ENCODE measurements around the gene PCLO. TPM values are rescaled to one million over a fixed set of nuclear protein-coding genes. Genes with fewer than 3 reads are reported as not detected.
A peak's percentile ranks its signal among the peaks of the same experiment; 100 is the strongest.

Gene PCLO
- total RNA-seq, 1 experiment from 2014 or later = 3.1 TPM

GRCh38 chr7:83036130-83036529 lies 126.6 kb downstream of the PCLO start:
- H3K23me2 ChIP-seq (ENCODE audit: insufficient read length, low read depth, low read length, poor library complexity, severe bottlenecking) = no peaks in the 10 kb centered on the region

More at GRCh38 chr7:83036130-83036529, 126.6 kb downstream of the PCLO start:
- Histone ChIP-seq H3K9ac (ENCODE audit: extremely low read depth, insufficient read length, low read length) (peak overlapping the region; percentile 7), H3K23ac (ENCODE audit: insufficient read length, low read depth, low read length) (no peak overlapping the region), H3K27ac (ENCODE audit: insufficient read length, low read depth, low read length) (no peak overlapping the region), H2AFZ (ENCODE audit: low read length) (no peak overlapping the region), H3K4me2 (ENCODE audit: insufficient read depth, insufficient read length, low read length) (no peak overlapping the region), H4K20me1 (ENCODE audit: control insufficient read depth, insufficient read depth, insufficient read length) (no peaks in the 10 kb centered on the region), H3K9me3 (ENCODE audit: control insufficient read depth, low read depth, low read length) (no peaks in the 10 kb centered on the region), H4K5ac (ENCODE audit: insufficient read length, low read depth, low read length) (no peak overlapping the region), H2AK5ac (ENCODE audit: insufficient read length, low read length) (no peak overlapping the region), H2BK15ac (ENCODE audit: low read depth, low read length) (no peak overlapping the region), H4K8ac (replicated peaks; ENCODE audit: insufficient read length, low read depth, low read length) (no peak overlapping the region), H3K79me2 (ENCODE audit: insufficient read depth, low read length) (no peaks in the 10 kb centered on the region), H3K18ac (ENCODE audit: insufficient read length, low read depth, low read length) (no peak overlapping the region), H2BK120ac (ENCODE audit: low read depth, low read length, poor library complexity, severe bottlenecking) (no peak overlapping the region), H3T11ph (ENCODE audit: low read length) (no peak overlapping the region), H3K4me1 (ENCODE audit: insufficient read depth, low read length) (no peaks in the 10 kb centered on the region), H2BK20ac (ENCODE audit: low read depth, low read length, poor library complexity, severe bottlenecking) (no peak overlapping the region), H4K91ac (ENCODE audit: insufficient read length, low read depth, low read length) (no peak overlapping the region), H3K4ac (ENCODE audit: low read depth, low read length) (no peak overlapping the region), H3K27me3 (ENCODE audit: insufficient read depth, low read length) (no peaks in the 10 kb centered on the region), H3K14ac (ENCODE audit: insufficient read depth, low read length) (no peak overlapping the region), H2BK5ac (ENCODE audit: insufficient read length, low read length) (no peak overlapping the region), H2BK12ac (ENCODE audit: insufficient read length, low read depth, low read length) (no peak overlapping the region), H3K56ac (ENCODE audit: insufficient read length, low read depth, low read length) (no peak overlapping the region), H3K79me1 (ENCODE audit: insufficient read depth, low read depth, low read length, poor library complexity, severe bottlenecking) (no peaks in the 10 kb centered on the region)
- Mint-ChIP-seq H3K9me3 (no peaks in the 10 kb centered on the region), H3K4me3 (no peak overlapping the region), H3K27ac (no peak overlapping the region), H3K4me1 (peaks cover 13 to 15% of the 10 kb centered on the region in 2 experiments), H3K36me3 (ENCODE audit: insufficient read depth in 1 of 3, low read depth in 3 of 3) (no peaks in the 10 kb centered on the region), H3K27me3 (ENCODE audit: low read depth) (no peaks in the 10 kb centered on the region)
- no peak for DNase-seq
- WGBS (ENCODE audit: extremely low coverage, insufficient read length, low lambda C conversion rate) = no CpG with 5 or more reads among the region's 2 CpGs
- no peak for TF ChIP-seq CTCF (conservative IDR thresholded peaks at IDR 0.05)
